GM12892 (cell line): ENCODE data around the gene LRFN2.

Source experiments
- POLR2A ChIP-seq: IDR thresholded peaks from 2 replicates; pipeline ENCODE4 v1.6.1; 2011; ENCODE audit warnings: low read depth, low read length, control low read depth
- POLR2AphosphoS5 ChIP-seq: IDR thresholded peaks from 2 replicates; pipeline ENCODE4 v1.6.1; 2011; ENCODE audit warnings: low read depth, low read length, control low read depth
- TAF1 ChIP-seq: IDR thresholded peaks from 2 replicates; pipeline ENCODE4 v1.6.1; 2011; ENCODE audit warnings: low read depth, mild to moderate bottlenecking, control low read depth, low read length, borderline replicate concordance

DNA sequence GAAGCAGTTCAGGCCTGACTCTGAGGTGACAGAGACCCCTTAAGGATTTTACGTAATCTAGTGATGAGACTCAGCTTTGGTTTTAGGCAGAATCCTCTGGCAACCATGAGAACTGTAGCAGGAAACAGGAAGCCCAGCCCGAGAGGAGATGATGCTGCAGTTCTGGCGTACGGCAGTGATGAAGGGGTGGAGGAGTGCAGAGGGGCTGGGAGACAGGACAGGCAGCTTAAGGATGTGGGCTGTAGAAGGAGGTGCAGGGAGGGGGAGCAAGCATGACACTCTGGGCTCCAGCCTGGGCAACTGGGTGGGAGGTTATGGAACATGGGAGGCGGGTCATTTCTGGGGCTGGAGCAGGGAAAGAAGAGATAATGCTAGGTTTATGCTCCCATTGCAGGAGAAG lies 67.1 kb downstream of the LRFN2 start:
- TF ChIP-seq POLR2A: no peak
- no peak for TF ChIP-seq POLR2AphosphoS5
- no peak for TF ChIP-seq TAF1
